Measurements from ENCODE around the gene CLCN5. TPM values are rescaled to one million over a fixed set of nuclear protein-coding genes. Genes with fewer than 3 reads are reported as not detected.

The CLCN5 gene
- polyA plus RNA-seq, 10 donors: 56.1 to 128 (median 88.5) TPM

Other genes starting within 250 kb of the CLCN5 start
- gene PAGE1, start 226.6 kb upstream of the CLCN5 start, polyA plus RNA-seq (ENCODE audit: insufficient read length in 10 of 10): not detected
- gene PAGE4, start 93.3 kb upstream of the CLCN5 start, polyA plus RNA-seq (ENCODE audit: insufficient read length in 10 of 10): under 1 TPM in 1 of 10 donors, not detected in 9; 0.42 TPM
- gene USP27X, start 43.1 kb upstream of the CLCN5 start, polyA plus RNA-seq (ENCODE audit: insufficient read length in 10 of 10): 1 to 10 TPM; 2.0 to 4.0 (median 2.7) TPM

Measured in muscle of back (tissue), 10 donors.